GM21390 (cell line): Measurements from ENCODE around the gene PPP1R26.
"Not testable (repeated sequence)": the region's sequence is repeated elsewhere in the genome, so short reads cannot be mapped to it uniquely, and the experiment has no call there.

Experiments used
- ATAC-seq: cut with Tn5 transposase; IDR thresholded peaks from one replicate; pipeline ENCODE4 v1.9.1; 2021; ENCODE audit not compliant: unreplicated experiment

PPP1R26 gene

DNA sequence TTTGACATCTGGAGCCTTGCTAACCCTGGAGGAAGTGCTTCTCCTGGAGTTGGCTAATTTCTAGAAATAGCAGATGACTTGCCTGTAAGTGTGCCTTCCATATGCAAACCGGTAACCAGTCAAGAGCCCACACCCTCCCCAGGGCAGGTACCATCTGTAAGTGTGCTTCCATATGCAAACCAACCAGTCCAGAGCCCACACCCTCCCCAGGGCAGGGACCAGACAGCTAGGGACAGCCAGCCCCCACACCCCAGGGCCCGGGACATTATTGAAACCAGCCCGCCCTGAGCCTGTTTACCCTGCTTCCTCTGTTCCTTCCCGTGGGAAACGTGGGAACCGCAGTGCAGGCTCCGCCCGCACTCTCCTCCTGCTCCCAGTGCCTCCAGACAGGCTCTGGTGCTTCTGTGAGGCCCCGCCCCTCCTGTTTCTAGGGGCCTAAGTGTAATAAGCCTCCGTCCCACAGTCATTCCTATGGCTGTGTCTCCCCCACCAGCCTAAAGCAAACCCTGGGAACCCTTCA is 54.7 kb downstream of the PPP1R26 start:
- not testable (repeated sequence) for ATAC-seq

DNA sequence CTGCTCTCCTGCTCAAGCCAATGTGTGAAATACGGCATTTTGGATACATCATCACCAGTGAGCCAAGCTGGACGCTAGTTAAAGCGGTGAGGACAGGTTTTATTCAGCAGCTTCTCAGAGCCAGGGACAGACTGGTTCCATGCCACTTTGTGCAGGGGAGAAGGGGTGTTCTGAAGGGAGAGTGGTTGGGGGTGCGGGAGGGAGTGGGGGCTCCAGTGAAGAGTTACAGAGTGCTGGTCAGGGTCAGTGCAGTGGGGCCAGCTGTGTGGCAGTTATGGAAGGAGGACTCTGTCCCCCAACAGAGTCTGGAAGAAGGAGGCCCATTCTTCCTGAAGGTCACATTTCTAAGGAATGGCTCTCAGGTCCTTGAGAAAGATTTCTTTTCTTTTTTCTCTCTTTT is 55.2 kb downstream of the PPP1R26 start:
- ATAC-seq: not testable (repeated sequence)

DNA sequence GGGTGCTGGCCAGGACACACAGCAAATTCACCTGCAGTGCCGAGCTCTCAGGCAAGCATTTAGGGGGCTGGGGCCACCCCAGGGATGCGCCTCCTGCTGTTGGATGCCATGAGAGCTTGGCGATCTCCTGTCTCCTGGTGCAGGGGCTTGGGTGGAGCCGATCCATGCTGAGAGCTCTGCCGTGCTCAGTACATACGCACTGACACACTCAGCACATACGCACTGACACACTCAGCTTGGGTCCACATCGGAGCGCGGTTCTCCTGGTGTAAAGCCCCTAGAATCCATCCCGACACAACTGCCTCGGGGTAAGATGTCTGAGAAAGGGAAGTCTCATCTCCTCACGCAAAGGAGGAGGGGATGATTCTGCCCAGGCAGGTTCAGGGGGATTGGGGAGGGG is 56.0 kb downstream of the PPP1R26 start:
- ATAC-seq: not testable (repeated sequence)

DNA sequence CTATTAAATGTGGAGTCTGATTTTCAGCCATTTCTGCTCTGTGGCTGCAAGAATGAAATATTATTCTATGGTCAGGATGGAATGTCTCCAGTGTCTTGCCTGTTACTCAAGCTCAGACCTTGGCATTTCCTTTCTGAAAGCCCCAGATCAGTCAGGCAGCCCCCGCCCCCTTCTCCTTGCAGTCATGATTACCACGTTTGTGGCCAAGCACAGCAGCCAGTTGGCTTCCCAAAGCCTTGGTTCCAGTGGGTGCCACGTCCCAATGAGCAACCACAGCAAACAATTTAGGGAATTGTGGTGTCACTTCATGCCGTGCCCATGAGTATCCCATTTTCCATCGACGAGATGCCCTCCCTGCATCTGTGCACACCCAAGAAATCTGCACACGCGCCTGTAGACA is 56.6 kb downstream of the PPP1R26 start:
- ATAC-seq: no peak
